Keratinocyte (primary cell): ENCODE measurements around the gene USP34. TPM values are rescaled to one million over a fixed set of nuclear protein-coding genes. Genes with fewer than 3 reads are reported as not detected.

Source experiments
- DNase-seq: peaks from one replicate; pipeline ENCODE4 v3.0.0-alpha.2; 2011; ENCODE audit warnings: low read depth, missing footprints, low spot score
- FAIRE-seq: peaks from 2 replicates; lab custom pipeline; 2011; peaks lifted over from hg19 to GRCh38; lab: Jason Lieb, UNC
- H2AFZ ChIP-seq: 2 replicates; pipeline ENCODE4 v1.6.0; 2012; ENCODE audit warnings: low read length, control low read depth, inconsistent platforms; ENCODE audit not compliant: control insufficient read depth
- H3K27ac ChIP-seq: 2 replicates; pipeline ENCODE4 v1.5.1; 2011; ENCODE audit warnings: low read length; ENCODE audit not compliant: control insufficient read depth, insufficient read depth
- H3K27me3 ChIP-seq: 3 replicates; pipeline ENCODE4 v1.6.0; 2011; ENCODE audit warnings: low read length; ENCODE audit not compliant: control insufficient read depth, insufficient read depth; ENCODE audit errors: extremely low read depth
- H3K36me3 ChIP-seq, 2 experiments: 2 replicates in 1 of 2; 3 replicates in 1 of 2; pipeline ENCODE4 v1.5.1; 2011; ENCODE audit warnings: low read length in 2 of 2, mild to moderate bottlenecking in 1 of 2; ENCODE audit not compliant: control insufficient read depth in 2 of 2, insufficient read depth in 2 of 2; ENCODE audit errors: extremely low read depth in 1 of 2
- H3K4me1 ChIP-seq: 3 replicates; pipeline ENCODE4 v1.5.1; 2011; ENCODE audit warnings: low read length; ENCODE audit not compliant: control insufficient read depth, insufficient read depth; ENCODE audit errors: extremely low read depth
- H3K4me2 ChIP-seq: 3 replicates; pipeline ENCODE4 v1.6.0; 2011; ENCODE audit warnings: low read depth, low read length; ENCODE audit not compliant: control insufficient read depth, insufficient read depth; ENCODE audit errors: extremely low read depth
- H3K4me3 ChIP-seq, 3 experiments: fragments of 200-600 bp in 1 of 3; sonication (generic) in 1 of 3; 2 replicates in 2 of 3; 3 replicates in 1 of 3; pipeline ENCODE4 v1.5.1; 2011 to 2016; ENCODE audit warnings: low read length in 3 of 3, mild to moderate bottlenecking in 3 of 3, control low read depth in 2 of 3, inconsistent platforms in 1 of 3, low read depth in 1 of 3, mixed read lengths in 1 of 3, mixed run types in 1 of 3, moderate library complexity in 1 of 3; ENCODE audit not compliant: control insufficient read depth in 2 of 3, insufficient read depth in 2 of 3; ENCODE audit errors: extremely low read depth in 1 of 3
- H3K79me2 ChIP-seq: 2 replicates; pipeline ENCODE4 v1.6.0; 2012; ENCODE audit warnings: low read length; ENCODE audit not compliant: control insufficient read depth, insufficient read depth
- H3K9ac ChIP-seq: 3 replicates; pipeline ENCODE4 v1.6.0; 2011; ENCODE audit warnings: low read length; ENCODE audit not compliant: control insufficient read depth, insufficient read depth; ENCODE audit errors: extremely low read depth
- H3K9me1 ChIP-seq: 3 replicates; pipeline ENCODE4 v1.6.0; 2011; ENCODE audit warnings: low read length; ENCODE audit not compliant: control insufficient read depth, insufficient read depth; ENCODE audit errors: extremely low read depth
- H3K9me3 ChIP-seq: 2 replicates; pipeline ENCODE4 v1.5.1; 2012; ENCODE audit warnings: low read depth, low read length; ENCODE audit not compliant: control insufficient read depth
- H4K20me1 ChIP-seq: 3 replicates; pipeline ENCODE4 v1.6.0; 2011; ENCODE audit warnings: low read length; ENCODE audit not compliant: control insufficient read depth, insufficient read depth; ENCODE audit errors: extremely low read depth
- CTCF ChIP-seq, 3 experiments: IDR thresholded peaks in 1 of 3; conservative IDR thresholded peaks in 1 of 3; optimal IDR thresholded peaks in 1 of 3; 2 replicates in 2 of 3; 3 replicates in 1 of 3; pipeline versions ENCODE3 to v1.5.1; 2011; ENCODE audit warnings: low read length in 3 of 3, mild to moderate bottlenecking in 3 of 3, moderate library complexity in 2 of 3, control low read depth in 1 of 3, inconsistent platforms in 1 of 3; ENCODE audit not compliant: insufficient read depth in 2 of 3; ENCODE audit errors: extremely low read depth in 1 of 3
- EZH2 ChIP-seq: IDR thresholded peaks from one replicate; pipeline ENCODE4 v1.6.1; 2012; ENCODE audit warnings: inconsistent platforms, mild to moderate bottlenecking, low read length, moderate library complexity
- dilution Hi-C: fragments of 300-500 bp; cut with MboI; formaldehyde crosslinking; loops from one replicate; pipeline ENCODE4 v1.7.0; 2020; ENCODE audit warnings: low sequenced_read_pairs; ENCODE audit not compliant: extremely low pct_ligation_motif_present
- polyA plus RNA-seq, 5 experiments: library from polyadenylated mRNA; depleted of rRNA in 3 of 5; stranded (reverse) in 3 of 5; stranded (forward) in 1 of 5; unstranded in 1 of 5; fragments of >200 nt; gene quantifications; 1 replicate in 1 of 5; 2 replicates in 3 of 5; 3 replicates in 1 of 5; pipeline versions ENCODE4 v1.2.1 to v1.2.3, GENCODE V29; 2011 to 2012; ENCODE audit warnings: missing spikeins in 2 of 5, low read depth in 1 of 5, low replicate concordance in 1 of 5

Gene USP34
- polyA plus RNA-seq, 1 donor (not counting 4 experiments of a cell fraction or from before 2014, with no cell fraction given) = 54.7 TPM

- peaks cover 4 to 8% of the 10 kb centered on the region in 2 experiments for H3K36me3 ChIP-seq
- dilution Hi-C loops = no loop called here
Measured at GRCh38 chr2:61320181-61320580, 150.7 kb downstream of the USP34 start.

GRCh38 chr2:61318553-61318952 is 152.3 kb downstream of the USP34 start:
- H3K9me3 ChIP-seq = no peaks in the 10 kb centered on the region
- no peaks in the 10 kb centered on the region for H3K9me1 ChIP-seq
- no peak overlapping the region for H3K4me3 ChIP-seq
- H3K9ac ChIP-seq = no peak overlapping the region
- H3K4me2 ChIP-seq = no peak overlapping the region
- H3K27ac ChIP-seq = no peak overlapping the region
- FAIRE-seq (no peak), DNase-seq (no peak)
- peaks cover 4% of the 10 kb centered on the region in 2 experiments for H3K36me3 ChIP-seq
- dilution Hi-C loops = no loop called here
- no peaks in the 10 kb centered on the region for H3K27me3 ChIP-seq
- no peaks in the 10 kb centered on the region for H4K20me1 ChIP-seq
- H2AFZ ChIP-seq = no peak overlapping the region
- TF ChIP-seq CTCF (optimal IDR thresholded peaks at IDR 0.05 in 1 of 3, IDR thresholded peaks at IDR 0.05 in 1 of 3, conservative IDR thresholded peaks at IDR 0.05 in 1 of 3; ENCODE audit: extremely low read depth in 1 of 3, insufficient read depth in 2 of 3, low read length in 3 of 3) (no peak), EZH2 (no peak)
- H3K4me1 ChIP-seq = no peaks in the 10 kb centered on the region
- no peaks in the 10 kb centered on the region for H3K79me2 ChIP-seq

More at GRCh38 chr2:61320181-61320580, 150.7 kb downstream of the USP34 start:
- Histone ChIP-seq H2AFZ (no peak overlapping the region), H4K20me1 (no peaks in the 10 kb centered on the region), H3K27me3 (no peaks in the 10 kb centered on the region), H3K9ac (no peak overlapping the region), H3K27ac (no peak overlapping the region), H3K9me1 (no peaks in the 10 kb centered on the region), H3K9me3 (no peaks in the 10 kb centered on the region), H3K4me2 (no peak overlapping the region), H3K4me3 (no peak overlapping the region), H3K79me2 (no peaks in the 10 kb centered on the region), H3K4me1 (no peaks in the 10 kb centered on the region)
- TF ChIP-seq EZH2 = no peak
- TF ChIP-seq CTCF (optimal IDR thresholded peaks at IDR 0.05 in 1 of 3, IDR thresholded peaks at IDR 0.05 in 1 of 3, conservative IDR thresholded peaks at IDR 0.05 in 1 of 3; ENCODE audit: extremely low read depth in 1 of 3, insufficient read depth in 2 of 3, low read length in 3 of 3) = no peak
- FAIRE-seq = no peak
- DNase-seq = no peak
